DND-41 (cell line): ENCODE data around the gene IP6K3.

Experiments used
- ATAC-seq: fragments of 200-7000 bp; cut with Tn5 transposase; 3 replicates; pipeline ENCODE4 v1.9.1; 2021; ENCODE audit warnings: low read depth; ENCODE audit not compliant: insufficient read depth
- DNase-seq: peaks from one replicate; pipeline ENCODE4 v3.0.0-alpha.2; 2020
- H2AFZ ChIP-seq: 2 replicates; pipeline ENCODE4 v1.6.0; 2012; ENCODE audit warnings: low read depth, low read length
- H3K27ac ChIP-seq: 2 replicates; pipeline ENCODE4 v1.5.1; 2012; ENCODE audit warnings: low read length, inconsistent platforms
- H3K27me3 ChIP-seq: fragments of 200-600 bp; sonication (generic); 2 replicates; pipeline ENCODE4 v1.6.0; 2012; ENCODE audit warnings: low read length, mild to moderate bottlenecking, inconsistent platforms; ENCODE audit not compliant: insufficient read depth, poor library complexity
- H3K36me3 ChIP-seq: 2 replicates; pipeline ENCODE4 v1.5.1; 2012; ENCODE audit warnings: low read length, inconsistent platforms; ENCODE audit not compliant: insufficient read depth
- H3K4me1 ChIP-seq: 2 replicates; pipeline ENCODE4 v1.5.1; 2012; ENCODE audit warnings: mild to moderate bottlenecking, low read length; ENCODE audit not compliant: insufficient read depth
- H3K4me2 ChIP-seq: 2 replicates; pipeline ENCODE4 v1.6.0; 2012; ENCODE audit warnings: mild to moderate bottlenecking, moderate library complexity, low read length, inconsistent platforms; ENCODE audit not compliant: insufficient read depth
- H3K4me3 ChIP-seq, 2 experiments: fragments of 200-600 bp in 1 of 2; shearing (Covaris generic) in 1 of 2; 2 replicates each; pipeline ENCODE4 v1.5.1; 2012 to 2016; ENCODE audit warnings: inconsistent platforms in 2 of 2, low read length in 2 of 2, mild to moderate bottlenecking in 2 of 2, low read depth in 1 of 2, moderate library complexity in 1 of 2
- H3K79me2 ChIP-seq: 2 replicates; pipeline ENCODE4 v1.6.0; 2012; ENCODE audit warnings: low read length, inconsistent platforms; ENCODE audit not compliant: insufficient read depth
- H3K9ac ChIP-seq: 2 replicates; pipeline ENCODE4 v1.6.0; 2012; ENCODE audit warnings: low read depth, mild to moderate bottlenecking, inconsistent platforms, low read length, moderate library complexity
- H3K9me3 ChIP-seq: 2 replicates; pipeline ENCODE4 v1.5.1; 2012; ENCODE audit warnings: low read length, moderate library complexity, mild to moderate bottlenecking, inconsistent platforms; ENCODE audit not compliant: insufficient read depth, severe bottlenecking
- H4K20me1 ChIP-seq: 2 replicates; pipeline ENCODE4 v1.6.0; 2012; ENCODE audit warnings: low read length; ENCODE audit not compliant: insufficient read depth
- EZH2 ChIP-seq: IDR thresholded peaks from 3 replicates; pipeline ENCODE4 v1.6.1; 2012; ENCODE audit warnings: borderline replicate concordance, low read depth, mild to moderate bottlenecking, moderate library complexity, low read length, inconsistent platforms; ENCODE audit not compliant: severe bottlenecking
- TF ChIP-seq, protein P1 (sequence below): IDR thresholded peaks from 2 replicates; pipeline ENCODE4 v1.5.1; 2012; ENCODE audit warnings: borderline replicate concordance, low read length, moderate library complexity, mild to moderate bottlenecking; ENCODE audit not compliant: poor library complexity, severe bottlenecking; ENCODE audit errors: extremely low read depth

Gene IP6K3

DNA sequence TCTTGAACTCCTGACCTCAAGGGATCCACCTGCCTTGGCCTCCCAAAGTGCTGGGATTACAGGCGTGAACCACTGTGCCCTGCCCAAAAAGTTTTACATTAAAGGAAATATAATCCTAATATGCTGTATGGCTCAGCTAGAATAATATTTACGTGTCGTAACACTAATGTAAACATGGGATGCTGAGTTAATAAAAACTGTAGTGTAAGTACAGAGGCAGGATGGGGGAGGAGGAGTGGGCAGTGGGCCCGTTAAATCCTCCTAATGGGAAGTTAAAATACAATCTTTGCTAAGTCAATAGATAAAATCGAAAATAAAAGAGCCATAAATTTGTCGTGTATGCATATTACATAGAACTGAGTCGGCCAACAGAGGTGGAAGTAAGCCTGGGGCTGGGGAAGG lies 12.1 kb upstream of the IP6K3 start:
- no peak overlapping the region for H3K27ac ChIP-seq
- no peak overlapping the region for H3K4me2 ChIP-seq
- DNase-seq (no peak), ATAC-seq (no peak)
- peaks cover 3% of the 10 kb centered on the region for H3K27me3 ChIP-seq
- TF ChIP-seq EZH2 = no peak
- TF ChIP-seq, protein P1, sequence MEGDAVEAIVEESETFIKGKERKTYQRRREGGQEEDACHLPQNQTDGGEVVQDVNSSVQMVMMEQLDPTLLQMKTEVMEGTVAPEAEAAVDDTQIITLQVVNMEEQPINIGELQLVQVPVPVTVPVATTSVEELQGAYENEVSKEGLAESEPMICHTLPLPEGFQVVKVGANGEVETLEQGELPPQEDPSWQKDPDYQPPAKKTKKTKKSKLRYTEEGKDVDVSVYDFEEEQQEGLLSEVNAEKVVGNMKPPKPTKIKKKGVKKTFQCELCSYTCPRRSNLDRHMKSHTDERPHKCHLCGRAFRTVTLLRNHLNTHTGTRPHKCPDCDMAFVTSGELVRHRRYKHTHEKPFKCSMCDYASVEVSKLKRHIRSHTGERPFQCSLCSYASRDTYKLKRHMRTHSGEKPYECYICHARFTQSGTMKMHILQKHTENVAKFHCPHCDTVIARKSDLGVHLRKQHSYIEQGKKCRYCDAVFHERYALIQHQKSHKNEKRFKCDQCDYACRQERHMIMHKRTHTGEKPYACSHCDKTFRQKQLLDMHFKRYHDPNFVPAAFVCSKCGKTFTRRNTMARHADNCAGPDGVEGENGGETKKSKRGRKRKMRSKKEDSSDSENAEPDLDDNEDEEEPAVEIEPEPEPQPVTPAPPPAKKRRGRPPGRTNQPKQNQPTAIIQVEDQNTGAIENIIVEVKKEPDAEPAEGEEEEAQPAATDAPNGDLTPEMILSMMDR = no peak
- H4K20me1 ChIP-seq = no peaks in the 10 kb centered on the region; the same call in 1 of the 2 replicates
- H2AFZ ChIP-seq = no peak overlapping the region
- no peaks in the 10 kb centered on the region for H3K4me1 ChIP-seq
- H3K9ac ChIP-seq = no peak overlapping the region
- H3K79me2 ChIP-seq = no peaks in the 10 kb centered on the region
- no peak overlapping the region for H3K4me3 ChIP-seq
- no peaks in the 10 kb centered on the region for H3K36me3 ChIP-seq
- H3K9me3 ChIP-seq = no peaks in the 10 kb centered on the region

DNA sequence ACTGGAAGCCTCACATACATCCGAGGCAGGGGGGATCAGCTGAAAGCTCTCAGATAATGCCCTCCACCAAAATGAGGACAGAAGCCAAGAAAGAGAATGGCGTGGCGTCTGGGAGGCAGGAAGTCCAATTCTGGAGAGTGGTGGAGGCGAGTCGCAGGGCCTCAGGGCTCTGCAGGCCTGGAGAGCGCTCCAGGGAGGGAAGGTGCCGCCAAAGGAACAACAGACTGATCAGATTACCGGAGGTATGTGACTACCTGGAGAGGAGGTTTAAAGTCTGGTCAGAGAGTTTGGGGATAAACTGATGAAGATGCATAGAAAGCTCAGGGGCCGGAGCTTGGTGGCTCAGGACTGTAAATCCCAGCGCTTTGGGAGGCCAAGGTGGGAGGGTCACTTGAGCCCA lies 11.2 kb upstream of the IP6K3 start:
- Histone ChIP-seq H3K4me3 (no peak overlapping the region), H3K36me3 (no peaks in the 10 kb centered on the region), H3K27me3 (peaks cover 3% of the 10 kb centered on the region), H2AFZ (no peak overlapping the region), H3K79me2 (no peaks in the 10 kb centered on the region), H3K4me2 (no peak overlapping the region), H3K27ac (no peak overlapping the region), H3K9me3 (no peaks in the 10 kb centered on the region), H4K20me1 (no peaks in the 10 kb centered on the region; the same call in 1 of the 2 replicates), H3K9ac (no peak overlapping the region), H3K4me1 (no peaks in the 10 kb centered on the region)
- TF ChIP-seq, protein P1 = no peak
- TF ChIP-seq EZH2 = no peak
- DNase-seq (no peak), ATAC-seq (no peak)

DNA sequence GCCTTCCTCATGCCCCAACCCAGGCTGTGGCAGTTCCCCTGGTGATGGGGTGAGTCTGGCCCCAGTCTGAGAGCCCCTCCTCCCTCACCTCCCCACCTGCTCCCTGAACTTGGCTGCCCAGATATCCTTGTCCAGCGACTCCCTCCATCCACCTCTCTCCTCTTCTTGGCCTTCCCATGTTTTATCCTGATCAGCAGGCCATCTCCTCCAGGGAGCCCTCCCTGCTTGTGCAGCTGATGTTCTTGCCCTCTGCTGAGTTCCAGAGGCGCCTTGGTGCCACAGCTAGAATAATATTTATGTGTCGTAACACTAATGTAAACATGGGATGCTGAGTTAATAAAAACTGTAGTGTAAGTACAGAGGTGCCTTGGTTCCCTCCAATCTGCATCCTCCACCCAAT lies 10.4 kb upstream of the IP6K3 start:
- ATAC-seq (no peak), DNase-seq (no peak)
- no peak overlapping the region for H3K9ac ChIP-seq
- H3K4me2 ChIP-seq = no peak overlapping the region
- peaks cover 3% of the 10 kb centered on the region for H3K27me3 ChIP-seq
- peaks cover 5% of the 10 kb centered on the region for H3K4me1 ChIP-seq
- H3K9me3 ChIP-seq = no peaks in the 10 kb centered on the region
- no peak overlapping the region for H3K4me3 ChIP-seq
- H4K20me1 ChIP-seq = no peaks in the 10 kb centered on the region; the same call in 1 of the 2 replicates
- no peaks in the 10 kb centered on the region for H3K79me2 ChIP-seq
- H3K27ac ChIP-seq = no peak overlapping the region
- H3K36me3 ChIP-seq = no peaks in the 10 kb centered on the region
- TF ChIP-seq, protein P1 = no peak
- TF ChIP-seq EZH2 = no peak
- H2AFZ ChIP-seq = no peak overlapping the region
